ENCODE measurements around the gene DDX55.

- TF ChIP-seq GATA2 (IDR thresholded peaks at IDR 0.05; ENCODE audit: low read depth, low read length) (no peak), GATA3 (IDR thresholded peaks at IDR 0.05; ENCODE audit: low read depth, low read length) (no peak)
Observed at GRCh38 chr12:123591702-123592481, 10.0 kb upstream of the DDX55 start.

Data from SH-SY5Y (cell line).